HG02623 (cell line): Measurements from ENCODE around the gene HFE.

Source experiments
- ATAC-seq: cut with Tn5 transposase; IDR thresholded peaks from one replicate; pipeline ENCODE4 v1.9.1; 2021; ENCODE audit warnings: moderate library complexity; ENCODE audit not compliant: unreplicated experiment

The HFE gene

GRCh38 chr6:26130581-26131249 lies 43.5 kb downstream of the HFE start:
- no peak for ATAC-seq

GRCh38 chr6:26131618-26132017 lies 44.4 kb downstream of the HFE start:
- ATAC-seq: no peak

DNA sequence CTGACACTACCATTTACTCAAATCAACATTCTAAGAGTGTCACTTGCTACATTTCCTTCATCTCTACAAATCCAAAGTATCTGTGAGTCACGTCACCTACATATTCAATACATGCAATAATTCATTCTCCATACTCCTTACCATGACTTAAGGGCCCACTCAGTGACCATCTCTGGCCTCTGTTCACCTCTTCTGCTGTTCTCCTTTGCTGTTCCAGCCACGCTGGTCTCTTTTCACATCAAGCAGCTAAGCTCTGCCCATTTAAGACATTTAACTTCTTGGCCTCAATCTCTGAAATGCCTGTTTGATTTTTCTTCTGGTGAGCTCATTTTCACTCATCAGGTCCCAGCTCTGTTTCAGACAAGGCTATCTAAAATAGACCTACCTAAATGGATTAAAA lies 46.5 kb downstream of the HFE start:
- no peak for ATAC-seq

DNA sequence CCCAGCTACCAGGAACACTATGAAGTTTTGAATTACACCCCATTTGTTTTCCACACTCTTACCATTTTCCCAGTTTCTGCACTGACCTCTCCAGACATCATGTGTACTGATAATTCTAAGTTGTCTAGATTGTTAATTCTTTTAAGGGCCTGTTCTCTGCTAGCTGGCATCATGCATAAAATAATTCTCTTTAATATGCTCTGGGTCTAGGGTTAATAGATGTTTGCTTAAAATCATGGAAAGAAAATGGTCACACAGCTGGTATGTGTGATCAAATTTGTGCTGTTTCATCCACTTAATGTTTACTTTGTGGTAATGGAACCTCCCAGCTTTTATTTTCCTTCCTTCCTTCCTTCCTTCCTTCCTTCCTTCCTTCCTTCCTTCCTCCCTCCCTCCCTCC lies 49.1 kb downstream of the HFE start:
- ATAC-seq: no peak

DNA sequence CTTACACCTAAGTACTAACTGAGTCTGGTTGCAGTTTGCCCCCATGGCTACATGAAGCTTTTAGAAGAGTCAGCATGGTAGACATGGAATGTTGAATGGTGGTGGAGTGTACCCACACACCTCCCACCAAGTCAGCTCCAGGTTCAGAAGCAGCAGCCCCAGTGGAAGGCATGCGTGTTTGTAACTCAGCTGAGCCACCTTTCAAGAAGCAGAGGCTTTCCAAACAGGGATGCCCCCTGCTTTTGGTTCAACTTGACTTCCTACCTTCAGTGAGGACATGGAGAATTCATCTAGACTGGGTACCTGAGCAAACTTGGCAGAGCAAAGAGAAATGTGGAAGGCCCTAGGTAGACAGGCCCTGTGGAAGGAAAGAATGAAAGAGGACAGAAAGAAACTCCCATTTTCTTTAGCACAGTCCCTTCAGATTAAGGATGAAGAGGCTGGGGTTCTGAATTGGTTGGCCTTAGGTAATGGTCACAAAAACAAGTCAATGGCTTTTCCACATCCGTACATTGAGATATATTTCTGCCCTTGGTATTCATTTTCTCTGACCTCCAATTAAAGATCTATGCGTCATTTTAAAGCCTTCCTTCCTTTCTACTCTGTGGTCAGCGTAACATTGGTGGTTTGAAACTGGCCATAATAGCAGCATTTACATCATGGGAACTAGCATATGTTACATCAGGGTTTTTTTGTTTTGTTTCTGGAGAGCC lies 53.2 kb downstream of the HFE start:
- ATAC-seq: no peak

DNA sequence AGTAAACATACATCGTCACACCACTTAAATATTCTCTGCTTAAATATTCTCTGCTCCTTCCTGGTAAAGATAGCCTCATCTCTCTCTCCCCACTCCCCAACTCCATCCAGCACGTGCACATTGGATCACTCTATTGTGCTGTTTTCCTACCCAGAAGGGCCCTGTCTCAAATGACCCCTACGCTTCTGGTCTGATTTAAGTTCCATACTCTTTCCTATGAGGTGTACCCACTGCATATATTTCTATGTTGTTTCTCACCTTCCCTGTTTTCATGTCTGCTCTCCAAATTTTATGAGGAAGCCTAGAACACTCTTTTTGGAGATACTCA lies 53.7 kb downstream of the HFE start:
- no peak for ATAC-seq

GRCh38 chr6:26141378-26141904 lies 54.2 kb downstream of the HFE start:
- ATAC-seq: no peak

GRCh38 chr6:26142026-26142425 lies 54.8 kb downstream of the HFE start:
- ATAC-seq: no peak
